Measurements from ENCODE around the gene HOXC11. TPM values are rescaled to one million over a fixed set of nuclear protein-coding genes. Genes with fewer than 3 reads are reported as not detected.

Gene HOXC11
- not detected in 2 replicates for total RNA-seq

GRCh38 chr12:53972722-53973235 lies at the start of gene HOXC11:
HOXC11 (plus strand) TSS chr12:53973126; CDS start chr12:53973242, 116 bp downstream.

DNA sequence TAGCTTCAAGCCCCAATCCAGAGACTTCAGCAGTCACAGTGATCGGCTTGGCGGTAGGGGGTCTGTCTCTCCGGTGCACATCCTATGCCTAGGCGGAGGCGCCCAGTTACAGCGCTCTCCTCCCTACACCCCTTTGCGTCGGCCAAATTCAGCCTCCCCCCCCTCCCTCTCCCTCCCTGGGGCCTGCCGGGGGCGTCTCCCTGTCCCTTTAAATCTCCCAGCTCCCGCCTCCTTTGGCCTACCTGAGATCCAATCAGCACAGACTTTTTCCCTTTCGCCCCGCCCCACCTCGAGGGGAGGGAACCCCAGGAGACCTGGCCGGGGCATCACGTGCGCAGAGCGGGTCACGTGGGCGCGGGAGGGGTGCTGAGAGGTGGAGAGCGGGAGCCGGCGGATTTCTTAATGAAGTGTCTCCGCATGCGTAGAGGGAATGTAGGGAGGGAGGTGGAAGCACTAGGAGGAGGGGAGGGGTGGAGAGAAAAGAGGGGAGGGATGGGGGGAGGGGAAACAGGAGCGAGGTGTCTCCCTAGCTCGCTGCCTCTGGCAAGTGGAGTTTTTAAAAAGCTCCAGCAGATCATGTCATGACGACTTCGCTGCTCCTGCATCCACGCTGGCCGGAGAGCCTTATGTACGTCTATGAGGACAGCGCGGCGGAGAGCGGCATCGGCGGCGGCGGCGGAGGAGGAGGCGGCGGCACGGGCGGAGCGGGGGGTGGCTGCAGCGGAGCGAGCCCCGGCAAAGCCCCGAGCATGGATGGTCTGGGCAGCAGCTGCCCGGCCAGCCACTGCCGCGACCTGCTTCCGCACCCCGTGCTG lies 34.4 kb upstream of the HOXC11 start, which contains the start of gene HOXC13:
HOXC13 (plus strand) TSS at position 506 of the 815 bp plus-strand sequence; CDS start at position 582, 76 bp downstream.

DNA sequence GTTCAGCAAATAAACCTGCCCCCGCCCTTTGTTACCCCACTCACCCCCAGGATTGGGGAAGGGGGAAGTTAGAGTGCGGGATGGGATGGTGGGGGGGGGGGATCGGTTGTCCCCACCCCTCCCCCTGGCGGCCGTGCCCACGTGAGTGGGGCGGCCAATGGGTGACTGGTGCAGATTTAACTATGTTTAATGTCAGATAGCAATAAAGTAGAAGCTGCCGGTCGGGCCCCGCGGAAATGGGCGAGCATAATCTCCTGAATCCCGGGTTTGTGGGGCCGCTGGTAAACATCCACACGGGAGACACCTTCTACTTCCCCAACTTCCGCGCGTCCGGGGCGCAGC lies 18.3 kb upstream of the HOXC11 start, which contains the start of gene HOXC12:
HOXC12 (plus strand) TSS at position 210 of the 342 bp plus-strand sequence; CDS start at position 237, 27 bp downstream.

DNA sequence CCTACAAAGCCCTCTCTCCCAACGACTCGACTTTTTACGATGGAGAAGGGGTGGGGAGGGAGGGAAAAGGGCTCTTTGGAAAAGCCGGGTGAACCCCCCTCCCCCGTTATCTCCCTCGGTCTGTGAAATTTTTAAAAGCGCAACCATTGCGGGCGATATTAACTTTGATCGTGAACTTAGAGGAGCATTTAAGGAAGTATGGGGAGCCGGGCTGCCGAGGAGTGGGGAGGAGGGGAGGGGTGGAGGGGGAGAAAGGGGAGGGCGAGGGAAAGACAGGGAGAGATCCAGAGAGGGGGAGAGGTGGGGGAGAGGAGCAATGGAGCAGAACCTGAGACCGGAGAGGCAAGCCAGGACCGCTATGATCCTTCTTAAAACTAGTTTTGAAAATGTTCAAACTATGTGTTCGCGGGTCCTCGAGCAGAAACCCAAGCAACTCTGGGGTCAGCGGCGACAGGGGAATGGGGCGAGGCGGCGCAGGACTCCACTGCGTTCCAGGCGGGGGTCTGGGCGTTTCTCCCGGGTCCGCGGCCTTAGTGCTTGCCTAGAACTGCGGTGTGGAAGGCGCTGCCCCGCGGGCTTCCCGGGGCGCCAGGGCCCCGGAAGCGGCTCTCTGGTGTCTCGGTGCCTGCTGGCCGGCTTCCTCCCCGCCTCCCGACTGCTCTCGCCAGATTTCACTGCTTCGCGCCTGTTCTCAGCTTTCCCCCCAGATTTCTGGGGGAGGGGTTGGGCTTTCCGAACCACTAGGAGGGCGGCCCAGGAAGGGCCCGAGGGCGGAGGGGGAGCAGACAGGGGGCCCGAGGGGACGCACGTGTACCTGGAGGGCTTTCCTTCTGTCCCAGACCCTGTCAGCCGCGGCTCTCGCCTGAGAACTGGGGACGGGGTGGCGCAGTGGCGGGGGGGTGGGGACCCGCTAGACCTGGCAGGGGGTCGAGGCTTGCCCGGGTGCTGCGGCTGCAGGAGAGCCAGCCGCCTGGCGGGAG lies 1.4 kb downstream of the HOXC11 start, which contains the start of gene HOTAIR:
HOTAIR (minus strand) TSS at position 871 of the 980 bp plus-strand sequence.

GRCh38 chr12:53984901-53985691 lies 12.2 kb downstream of the HOXC11 start, which contains the start of gene HOXC10:
HOXC10 (plus strand) TSS chr12:53985146; CDS start chr12:53985260, 114 bp downstream.

GRCh38 chr12:54000116-54001114 lies 27.5 kb downstream of the HOXC11 start, which contains the start of gene HOXC9:
HOXC9 (plus strand) TSS chr12:54000161; CDS start chr12:54000189, 28 bp downstream.

Other genes starting within 250 kb of the HOXC11 start
- 85.7 and 109 TPM in 2 replicates for gene CALCOCO1, start 245.7 kb upstream of the HOXC11 start, total RNA-seq
- gene CISTR, start 221.1 kb upstream of the HOXC11 start, total RNA-seq, result not detected in 2 replicates
- not detected in 2 replicates for gene HOXC13, start 34.3 kb upstream of the HOXC11 start, total RNA-seq
- gene HOXC12, start 18.2 kb upstream of the HOXC11 start, total RNA-seq, result not detected in 2 replicates
- gene HOTAIR, start 1.8 kb downstream of the HOXC11 start, total RNA-seq, result not detected in 2 replicates
- gene HOXC10, start 12.0 kb downstream of the HOXC11 start, total RNA-seq, result not detected in 2 replicates
- not detected in 2 replicates for gene HOXC9, start 27.0 kb downstream of the HOXC11 start, total RNA-seq
- not detected in 2 replicates for gene HOXC8, start 35.9 kb downstream of the HOXC11 start, total RNA-seq
- gene HOXC6, start 55.3 kb downstream of the HOXC11 start, total RNA-seq, result not detected in 2 replicates
- gene HOXC5, start 59.9 kb downstream of the HOXC11 start, total RNA-seq, result not detected in 2 replicates
- gene HOXC4, start 80.7 kb downstream of the HOXC11 start, total RNA-seq, result not detected in 2 replicates
- 18.4 and 20.1 TPM in 2 replicates for gene SMUG1, start 215.9 kb downstream of the HOXC11 start, total RNA-seq

Measured in aortic smooth muscle cell (primary cell).